Endothelial cell of umbilical vein (primary cell): Measurements from ENCODE around the gene DQX1.

Experiments used
- CTCF ChIP-seq, 2 donors: IDR thresholded peaks; 1 replicate in 1 of 2; 2 replicates in 1 of 2; pipeline ENCODE4 v1.5.1; 2011; ENCODE audit warnings: low read length in 2 of 2, mild to moderate bottlenecking in 2 of 2, moderate library complexity in 2 of 2, control low read depth in 1 of 2, inconsistent platforms in 1 of 2, low read depth in 1 of 2; ENCODE audit not compliant: insufficient read depth in 1 of 2; ENCODE audit errors: extremely low read depth in 1 of 2
- EZH2 ChIP-seq: IDR thresholded peaks from 2 replicates; pipeline ENCODE4 v1.6.1; 2012; ENCODE audit warnings: borderline replicate concordance, low read depth, mild to moderate bottlenecking, moderate library complexity, low read length, inconsistent platforms; ENCODE audit not compliant: severe bottlenecking
- FOS ChIP-seq: IDR thresholded peaks from 2 replicates; pipeline ENCODE4 v1.6.1; 2011; ENCODE audit warnings: mild to moderate bottlenecking, low read length, moderate library complexity, borderline replicate concordance; ENCODE audit not compliant: insufficient read depth
- JUN ChIP-seq: IDR thresholded peaks from 2 replicates; pipeline ENCODE4 v1.6.1; 2011; ENCODE audit warnings: borderline replicate concordance, low read depth; ENCODE audit not compliant: insufficient read length, insufficient read depth
- MAX ChIP-seq: IDR thresholded peaks from 2 replicates; pipeline ENCODE4 v1.6.1; 2011; ENCODE audit not compliant: insufficient read depth, insufficient read length
- MYC ChIP-seq: IDR thresholded peaks from one replicate; pipeline ENCODE4 v1.6.1; 2011; ENCODE audit warnings: mild to moderate bottlenecking, low read depth, low read length
- POLR2A ChIP-seq: IDR thresholded peaks from 2 replicates; pipeline ENCODE4 v1.6.1; 2012; ENCODE audit warnings: low read depth, mild to moderate bottlenecking, control low read depth, low read length
- POLR2AphosphoS5 ChIP-seq: IDR thresholded peaks from 2 replicates; pipeline ENCODE4 v1.6.1; 2012; ENCODE audit warnings: low read depth, mild to moderate bottlenecking, control low read depth, low read length, moderate library complexity; ENCODE audit not compliant: insufficient read depth

GRCh38 chr2:74554820-74555531 lies 28.9 kb upstream of the DQX1 start:
- TF ChIP-seq CTCF (IDR thresholded peaks at IDR 0.05; ENCODE audit: extremely low read depth in 1 of 2, insufficient read depth in 1 of 2, low read depth in 1 of 2, low read length in 2 of 2) (no peak), POLR2AphosphoS5 (no peak), POLR2A (no peak), EZH2 (no peak), MAX (no peak), MYC (no peak), FOS (no peak), JUN (no peak)
